ENCODE measurements around the gene PTPMT1. TPM values are rescaled to one million over a fixed set of nuclear protein-coding genes. Genes with fewer than 3 reads are reported as not detected.
A peak's percentile ranks its signal among the peaks of the same experiment; 100 is the strongest.

The PTPMT1 gene
- total and polyA plus RNA-seq, 4 experiments from 2014 or later, result 21.5 to 109 (median 45.1) TPM

DNA sequence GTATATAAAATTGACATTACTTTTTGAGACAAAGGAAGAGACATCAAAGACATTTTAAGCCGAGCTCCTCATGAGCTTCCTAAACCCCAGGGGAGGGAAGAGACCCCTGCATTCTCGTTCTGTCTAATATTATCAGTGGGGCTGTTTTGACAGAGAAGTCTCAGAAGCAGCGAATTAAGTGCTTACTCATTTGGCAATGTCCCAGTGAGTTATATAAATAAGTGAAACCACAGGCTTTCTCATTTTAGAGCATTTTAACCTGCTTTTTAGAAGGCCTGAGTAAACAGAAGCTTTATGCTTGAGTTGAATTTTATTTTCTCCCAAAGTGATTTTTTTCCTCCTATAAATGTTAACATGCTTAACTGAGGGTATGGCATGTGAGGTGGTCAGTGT lies 52.0 kb downstream of the PTPMT1 start:
- intact Hi-C loops (cut with micrococcal nuclease), result no loop called here
- H3K4me1 Mint-ChIP-seq, result no peaks in the 10 kb centered on the region
- Histone ChIP-seq H3K27ac (ENCODE audit: low read depth, low read length) (no peak overlapping the region), H3K4me1 (ENCODE audit: insufficient read depth, low read length) (no peaks in the 10 kb centered on the region), H3K4me3 (ENCODE audit: low read length in 2 of 2) (no peak overlapping the region), H3K27me3 (ENCODE audit: insufficient read depth, low read length) (no peaks in the 10 kb centered on the region), H3K9me3 (ENCODE audit: control insufficient read depth in 1 of 2, low read length in 2 of 2) (no peaks in the 10 kb centered on the region), H3K36me3 (ENCODE audit: insufficient read depth, low read length) (peaks cover 19% of the 10 kb centered on the region)
- POLR2A ChIA-PET (ENCODE audit: partially characterized antibody), result no interaction called here
- peak overlapping the region in 1 of 7 donors; percentile 59 for H3K27ac Mint-ChIP-seq
- no peak for DNase-seq
- H3K27me3 Mint-ChIP-seq, result no peaks in the 10 kb centered on the region
- H3K9me3 Mint-ChIP-seq, result no peaks in the 10 kb centered on the region
- H3K36me3 Mint-ChIP-seq, result peaks cover 20 to 36% of the 10 kb centered on the region in 2 donors
- CTCF ChIA-PET (ENCODE audit: partially characterized antibody), result interaction anchor here (1.3 kb wide), 1 partner anchor 11 kb away, joined by 4 read pairs; no protein-coding TSS in a partner anchor
- no peak overlapping the region for H3K4me3 Mint-ChIP-seq

GRCh38 chr11:47620836-47621378 lies 55.5 kb downstream of the PTPMT1 start:
- Histone ChIP-seq H3K9me3 (ENCODE audit: control insufficient read depth in 1 of 2, low read length in 2 of 2) (no peaks in the 10 kb centered on the region), H3K4me1 (ENCODE audit: insufficient read depth, low read length) (no peaks in the 10 kb centered on the region), H3K27me3 (ENCODE audit: insufficient read depth, low read length) (no peaks in the 10 kb centered on the region), H3K4me3 (ENCODE audit: low read length in 2 of 2) (no peak overlapping the region), H3K27ac (ENCODE audit: low read depth, low read length) (no peak overlapping the region), H3K36me3 (ENCODE audit: insufficient read depth, low read length) (peaks cover 39% of the 10 kb centered on the region)
- H3K27ac Mint-ChIP-seq, result no peak overlapping the region
- H3K9me3 Mint-ChIP-seq, result no peaks in the 10 kb centered on the region
- no peak overlapping the region for H3K4me3 Mint-ChIP-seq
- intact Hi-C loops (cut with micrococcal nuclease), result no loop called here
- POLR2A ChIA-PET (ENCODE audit: partially characterized antibody), result interaction anchor here (0.8 kb wide), 1 partner anchor 22 kb away, joined by 3 read pairs; no protein-coding TSS in a partner anchor
- no peak for DNase-seq
- peaks cover 34 to 52% of the 10 kb centered on the region in 2 donors for H3K36me3 Mint-ChIP-seq
- no peaks in the 10 kb centered on the region for H3K27me3 Mint-ChIP-seq
- no peaks in the 10 kb centered on the region for H3K4me1 Mint-ChIP-seq
- CTCF ChIA-PET (ENCODE audit: partially characterized antibody), result no interaction called here

Other genes starting within 250 kb of the PTPMT1 start
- not detected for gene MYBPC3, start 212.9 kb upstream of the PTPMT1 start, total RNA-seq
- gene MYBPC3, start 212.9 kb upstream of the PTPMT1 start, polyA plus RNA-seq, result not detected
- gene SPI1, start 187.1 kb upstream of the PTPMT1 start, total RNA-seq, result 1 to 10 TPM; 4.8 to 5.0 TPM
- under 1 TPM in 1 of 2 donors, not detected in 1; 0.28 TPM for gene SPI1, start 187.1 kb upstream of the PTPMT1 start, polyA plus RNA-seq
- 10 to 100 TPM; 63.6 to 68.3 TPM for gene SLC39A13, start 157.0 kb upstream of the PTPMT1 start, total RNA-seq
- gene SLC39A13, start 157.0 kb upstream of the PTPMT1 start, polyA plus RNA-seq, result 10 to 100 TPM; 22.3 to 33.6 TPM
- gene PSMC3, start 139.2 kb upstream of the PTPMT1 start, total RNA-seq, result 10 to 100 TPM; 53.9 to 59.6 TPM
- 100 to 1,000 TPM; 114 to 152 TPM for gene PSMC3, start 139.2 kb upstream of the PTPMT1 start, polyA plus RNA-seq
- gene RAPSN, start 116.5 kb upstream of the PTPMT1 start, total RNA-seq, result 1 to 10 TPM in 1 of 2 experiments, under 1 TPM in 1; 0.55 to 1.7 TPM
- not detected for gene RAPSN, start 116.5 kb upstream of the PTPMT1 start, polyA plus RNA-seq
- gene CELF1, start 12.5 kb upstream of the PTPMT1 start, total RNA-seq, result 100 to 1,000 TPM; 145 to 149 TPM
- 10 to 100 TPM; 45.6 to 76.2 TPM for gene CELF1, start 12.5 kb upstream of the PTPMT1 start, polyA plus RNA-seq
- 10 to 100 TPM; 21.2 to 22.5 TPM for gene KBTBD4, start 13.4 kb downstream of the PTPMT1 start, total RNA-seq
- gene KBTBD4, start 13.4 kb downstream of the PTPMT1 start, polyA plus RNA-seq, result 10 to 100 TPM; 40.2 to 71.9 TPM
- 10 to 100 TPM; 70.9 to 71.0 TPM for gene NDUFS3, start 13.5 kb downstream of the PTPMT1 start, total RNA-seq
- gene NDUFS3, start 13.5 kb downstream of the PTPMT1 start, polyA plus RNA-seq, result 100 to 1,000 TPM in 1 of 2 donors, 10 to 100 TPM in 1; 85.7 to 118 TPM
- under 1 TPM in 1 of 2 experiments, not detected in 1; 0.25 TPM for gene FAM180B, start 21.1 kb downstream of the PTPMT1 start, total RNA-seq
- not detected for gene FAM180B, start 21.1 kb downstream of the PTPMT1 start, polyA plus RNA-seq
- gene C1QTNF4, start 28.8 kb downstream of the PTPMT1 start, total RNA-seq, result under 1 TPM; 0.44 to 0.61 TPM
- gene C1QTNF4, start 28.8 kb downstream of the PTPMT1 start, polyA plus RNA-seq, result not detected
- gene MTCH2, start 77.0 kb downstream of the PTPMT1 start, total RNA-seq, result 10 to 100 TPM; 23.6 to 23.9 TPM
- gene MTCH2, start 77.0 kb downstream of the PTPMT1 start, polyA plus RNA-seq, result 10 to 100 TPM; 58.8 to 66.8 TPM
- 1 to 10 TPM; 7.8 to 8.1 TPM for gene AGBL2, start 149.8 kb downstream of the PTPMT1 start, total RNA-seq
- gene AGBL2, start 149.8 kb downstream of the PTPMT1 start, polyA plus RNA-seq, result 1 to 10 TPM; 1.6 to 1.7 TPM
- gene FNBP4, start 201.7 kb downstream of the PTPMT1 start, total RNA-seq, result 100 to 1,000 TPM; 298 to 314 TPM
- 10 to 100 TPM; 22.6 to 48.0 TPM for gene FNBP4, start 201.7 kb downstream of the PTPMT1 start, polyA plus RNA-seq